Inflammatory macrophage (primary cell): ENCODE results near the gene GSTT2.
"Not testable (repeated sequence)": the region's sequence is repeated elsewhere in the genome, so short reads cannot be mapped to it uniquely, and the experiment has no call there.

Experiments used
- DNase-seq, 2 donors: peaks; one replicate each; pipeline ENCODE4 v3.0.0-alpha.2; 2020 to 2022
- total RNA-seq, 18 experiments: gene quantifications; one replicate each; lab custom pipeline; 2026; ENCODE audit warnings: mixed read lengths in 6 of 18, inconsistent platforms in 2 of 18; lab: John Stamatoyannopoulos, UW

Gene GSTT2
- 0 to 0.09 (median 0.02) reads per million in 18 experiments for total RNA-seq

- not testable (repeated sequence) for DNase-seq
Observed at GRCh38 chr22:23979557-23980240, at the start of gene GSTT2. TSS of gene GSTT2 (plus strand) at chr22:23980134.

GRCh38 chr22:23938328-23939016, 41.5 kb upstream of the GSTT2 start:
- no peak for DNase-seq

- no peak for DNase-seq
Observed at GRCh38 chr22:23939017-23939357, 40.9 kb upstream of the GSTT2 start.

GRCh38 chr22:23940166-23940565, 39.8 kb upstream of the GSTT2 start:
- not testable (repeated sequence) for DNase-seq

GRCh38 chr22:23947391-23947790, 32.5 kb upstream of the GSTT2 start:
- DNase-seq, result not testable (repeated sequence)

- DNase-seq, result not testable (repeated sequence)
Observed at GRCh38 chr22:23949764-23950163, 30.2 kb upstream of the GSTT2 start.

- DNase-seq, result not testable (repeated sequence)
Observed at GRCh38 chr22:23951383-23951782, 28.6 kb upstream of the GSTT2 start.

- not testable (repeated sequence) for DNase-seq
Observed at GRCh38 chr22:23952794-23953405, 27.0 kb upstream of the GSTT2 start.

GRCh38 chr22:23953485-23953884, 26.4 kb upstream of the GSTT2 start:
- not testable (repeated sequence) for DNase-seq

- DNase-seq, result not testable (repeated sequence)
Observed at GRCh38 chr22:23954193-23954990, 25.5 kb upstream of the GSTT2 start.

GRCh38 chr22:23954991-23955305, 25.0 kb upstream of the GSTT2 start:
- DNase-seq, result not testable (repeated sequence)

- not testable (repeated sequence) for DNase-seq
Observed at GRCh38 chr22:23955886-23956285, 24.0 kb upstream of the GSTT2 start.

GRCh38 chr22:23956301-23956900, 23.5 kb upstream of the GSTT2 start:
- DNase-seq, result peak; percentile 75 to 81

- DNase-seq, result not testable (repeated sequence)
Observed at GRCh38 chr22:23961084-23961771, 18.7 kb upstream of the GSTT2 start, which contains the start of gene GSTT2B. TSS of gene GSTT2B (minus strand) at chr22:23961195. CDS start at chr22:23961131, 64 bp downstream.

- not testable (repeated sequence) for DNase-seq
Observed at GRCh38 chr22:23966094-23966493, 13.8 kb upstream of the GSTT2 start.

GRCh38 chr22:23966568-23966967, 13.4 kb upstream of the GSTT2 start, which contains the start of gene DDTL:
TSS of gene DDTL (plus strand) at chr22:23966888. CDS start at chr22:23966915, 27 bp downstream.
- not testable (repeated sequence) for DNase-seq

- no peak for DNase-seq
Observed at GRCh38 chr22:23969071-23969470, 10.9 kb upstream of the GSTT2 start.

- DNase-seq, result no peak
Observed at GRCh38 chr22:23970201-23970641, 9.7 kb upstream of the GSTT2 start.

- no peak for DNase-seq
Observed at GRCh38 chr22:23970816-23971486, 9.0 kb upstream of the GSTT2 start.

- DNase-seq, result not testable (repeated sequence)
Observed at GRCh38 chr22:23971927-23972326, 8.0 kb upstream of the GSTT2 start.

- DNase-seq, result not testable (repeated sequence)
Observed at GRCh38 chr22:23974345-23974744, 5.6 kb upstream of the GSTT2 start, which contains the start of gene DDT. TSS of gene DDT (minus strand) at chr22:23974441. CDS start at chr22:23974414, 27 bp downstream.
